Upper lobe of right lung (tissue), 1 donor: ENCODE data around the gene LRP3. TPM values are rescaled to one million over a fixed set of nuclear protein-coding genes. Genes with fewer than 3 reads are reported as not detected.

Experiments used
- ATAC-seq: fragments of 200-7000 bp; cut with Tn5 transposase; one replicate; pipeline ENCODE4 v1.9.1; 2020; ENCODE audit warnings: mild to moderate bottlenecking, moderate library complexity
- DNase-seq: peaks from one replicate; pipeline ENCODE4 v3.0.0-alpha.2; 2020
- H3K27ac ChIP-seq: fragments of 200-600 bp; one replicate; pipeline ENCODE4 v1.8.0; 2022
- H3K27me3 ChIP-seq: fragments of 200-600 bp; one replicate; pipeline ENCODE4 v1.8.0; 2022; ENCODE audit warnings: mild to moderate bottlenecking
- H3K36me3 ChIP-seq: fragments of 200-600 bp; one replicate; pipeline ENCODE4 v1.8.0; 2022
- H3K4me1 ChIP-seq: fragments of 200-600 bp; one replicate; pipeline ENCODE4 v1.8.0; 2022
- H3K4me3 ChIP-seq: fragments of 200-600 bp; one replicate; pipeline ENCODE4 v1.8.0; 2022; ENCODE audit warnings: mild to moderate bottlenecking
- H3K9me3 ChIP-seq: fragments of 200-600 bp; one replicate; pipeline ENCODE4 v1.8.0; 2022
- intact Hi-C: fragments of 100-400 bp; cut with DNase I; formaldehyde crosslinking; loops from one replicate; pipeline ENCODE4 v1.11.0; 2022
- total RNA-seq: library from RNA; stranded (reverse); fragmentation: NEBNext Ultra II Directional; extraction: Animal tissue kit (Norgen Biotek cat#: 25700); gene quantifications from one replicate; pipeline ENCODE4 v1.2.1, GENCODE V29; 2021
- TF ChIP-seq, protein P1 (sequence below): fragments of 200-600 bp; IDR thresholded peaks from one replicate; pipeline ENCODE4 v1.8.0; 2022; ENCODE audit warnings: antibody characterized with exemption
- donor health status: DM: no; HTN: yes; CAD: no; lungs with severe emphysema.

LRP3 gene
- total RNA-seq, 1 donor from 2014 or later, result 22.0 TPM

- H3K4me3 ChIP-seq, result no peak overlapping the region
- no peaks in the 10 kb centered on the region for H3K36me3 ChIP-seq
- TF ChIP-seq, protein P1, sequence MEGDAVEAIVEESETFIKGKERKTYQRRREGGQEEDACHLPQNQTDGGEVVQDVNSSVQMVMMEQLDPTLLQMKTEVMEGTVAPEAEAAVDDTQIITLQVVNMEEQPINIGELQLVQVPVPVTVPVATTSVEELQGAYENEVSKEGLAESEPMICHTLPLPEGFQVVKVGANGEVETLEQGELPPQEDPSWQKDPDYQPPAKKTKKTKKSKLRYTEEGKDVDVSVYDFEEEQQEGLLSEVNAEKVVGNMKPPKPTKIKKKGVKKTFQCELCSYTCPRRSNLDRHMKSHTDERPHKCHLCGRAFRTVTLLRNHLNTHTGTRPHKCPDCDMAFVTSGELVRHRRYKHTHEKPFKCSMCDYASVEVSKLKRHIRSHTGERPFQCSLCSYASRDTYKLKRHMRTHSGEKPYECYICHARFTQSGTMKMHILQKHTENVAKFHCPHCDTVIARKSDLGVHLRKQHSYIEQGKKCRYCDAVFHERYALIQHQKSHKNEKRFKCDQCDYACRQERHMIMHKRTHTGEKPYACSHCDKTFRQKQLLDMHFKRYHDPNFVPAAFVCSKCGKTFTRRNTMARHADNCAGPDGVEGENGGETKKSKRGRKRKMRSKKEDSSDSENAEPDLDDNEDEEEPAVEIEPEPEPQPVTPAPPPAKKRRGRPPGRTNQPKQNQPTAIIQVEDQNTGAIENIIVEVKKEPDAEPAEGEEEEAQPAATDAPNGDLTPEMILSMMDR, result no peak
- no peak for DNase-seq
- H3K4me1 ChIP-seq, result peaks cover 13% of the 10 kb centered on the region
- no peaks in the 10 kb centered on the region for H3K27me3 ChIP-seq
- H3K27ac ChIP-seq, result no peak overlapping the region
- no peaks in the 10 kb centered on the region for H3K9me3 ChIP-seq
- intact Hi-C loops, result no loop called here
- ATAC-seq, result no peak
These were observed 19.9 kb upstream of the LRP3 start for GRCh38 chr19:33174186-33174585.

DNA sequence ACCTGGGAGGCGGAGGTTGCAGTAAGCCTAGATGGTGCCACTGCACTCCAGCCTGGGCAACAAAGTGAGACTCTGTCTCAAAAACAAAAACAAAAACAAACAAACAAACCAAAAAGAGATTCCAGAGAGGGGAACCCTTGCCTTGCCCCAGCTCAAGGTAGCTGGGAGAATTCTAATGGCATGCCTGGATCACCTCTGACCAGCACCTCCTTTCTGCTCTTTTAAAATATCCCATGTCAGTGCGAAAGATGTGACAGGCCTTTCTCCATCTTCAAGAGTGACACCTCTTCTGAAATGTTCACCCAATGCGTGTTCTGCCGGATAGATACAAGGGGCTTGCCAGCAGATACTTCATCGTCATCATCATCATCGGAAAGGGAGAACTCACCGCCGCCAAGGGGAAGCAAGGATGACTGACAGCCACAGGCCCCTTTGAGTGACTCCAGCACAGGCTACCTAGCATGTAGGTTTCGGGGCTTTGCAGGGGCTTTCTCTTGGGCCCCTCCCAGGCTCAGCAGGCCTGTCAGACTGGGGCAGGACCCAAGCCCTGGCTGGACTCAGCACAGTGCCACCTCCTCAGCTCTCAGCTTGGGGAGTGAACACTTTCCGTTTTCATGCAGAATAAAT lies 18.9 kb upstream of the LRP3 start:
- H3K27me3 ChIP-seq, result no peaks in the 10 kb centered on the region
- peaks cover 13% of the 10 kb centered on the region for H3K4me1 ChIP-seq
- intact Hi-C loops, result no loop called here
- no peak overlapping the region for H3K4me3 ChIP-seq
- DNase-seq, result no peak
- no peak for ATAC-seq
- H3K36me3 ChIP-seq, result no peaks in the 10 kb centered on the region
- peak overlapping the region; percentile 97 for H3K27ac ChIP-seq
- TF ChIP-seq, protein P1, result no peak
- no peaks in the 10 kb centered on the region for H3K9me3 ChIP-seq

DNA sequence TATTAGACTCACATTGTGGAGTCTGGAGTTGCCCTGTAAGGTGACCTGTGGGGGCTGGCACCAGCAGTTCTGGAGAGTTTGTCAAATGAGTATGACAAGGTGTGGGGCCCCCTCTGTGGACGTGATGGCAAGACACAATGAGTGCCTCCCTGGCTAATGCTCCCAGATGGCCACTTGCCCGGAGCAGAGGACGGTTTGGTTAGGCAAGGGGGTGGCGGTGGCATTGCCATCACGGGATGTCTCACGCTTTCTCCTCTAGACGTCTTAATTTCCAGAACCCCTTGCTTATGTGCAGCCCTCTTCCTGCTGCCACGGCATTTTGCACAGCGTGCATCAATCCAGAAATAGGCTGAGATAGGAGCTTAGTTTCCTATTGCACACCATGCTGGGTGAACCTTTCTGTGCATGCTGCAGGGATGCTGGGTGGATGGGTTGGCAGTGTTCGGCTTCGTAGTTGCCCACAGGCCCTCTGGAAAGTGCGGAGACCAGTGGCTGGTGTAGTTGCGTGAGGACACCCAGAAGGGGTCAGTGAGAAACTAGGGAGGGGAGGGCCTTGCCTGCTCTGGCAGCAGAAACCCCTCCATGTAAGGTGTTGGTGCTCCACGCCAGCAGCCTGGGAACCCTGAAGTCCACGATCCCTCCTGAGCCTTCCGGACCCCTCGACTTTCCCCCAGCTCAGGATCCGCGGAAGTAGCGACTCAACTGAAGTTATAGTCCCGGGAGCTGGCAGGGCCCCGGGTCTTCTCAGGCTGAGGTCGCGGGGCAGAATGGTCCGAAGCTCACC lies 18.1 kb upstream of the LRP3 start:
- no peaks in the 10 kb centered on the region for H3K27me3 ChIP-seq
- intact Hi-C loops, result no loop called here
- DNase-seq (no peak), ATAC-seq (no peak)
- TF ChIP-seq, protein P1, result no peak
- H3K36me3 ChIP-seq, result no peaks in the 10 kb centered on the region
- H3K4me3 ChIP-seq, result peak overlapping the region; percentile 90
- H3K9me3 ChIP-seq, result no peaks in the 10 kb centered on the region
- H3K27ac ChIP-seq, result peak overlapping the region; percentile 97
- peaks cover 13% of the 10 kb centered on the region for H3K4me1 ChIP-seq

- Histone ChIP-seq H3K27ac (peak overlapping the region; percentile 97), H3K9me3 (no peaks in the 10 kb centered on the region), H3K36me3 (no peaks in the 10 kb centered on the region), H3K4me1 (peaks cover 13% of the 10 kb centered on the region), H3K4me3 (peak overlapping the region; percentile 90), H3K27me3 (no peaks in the 10 kb centered on the region)
- ATAC-seq (peak; percentile 95), DNase-seq (peak; percentile 98)
- intact Hi-C loops, result no loop called here
- TF ChIP-seq, protein P1, result peak; percentile 25
These were observed 17.3 kb upstream of the LRP3 start for GRCh38 chr19:33176670-33177416.

DNA sequence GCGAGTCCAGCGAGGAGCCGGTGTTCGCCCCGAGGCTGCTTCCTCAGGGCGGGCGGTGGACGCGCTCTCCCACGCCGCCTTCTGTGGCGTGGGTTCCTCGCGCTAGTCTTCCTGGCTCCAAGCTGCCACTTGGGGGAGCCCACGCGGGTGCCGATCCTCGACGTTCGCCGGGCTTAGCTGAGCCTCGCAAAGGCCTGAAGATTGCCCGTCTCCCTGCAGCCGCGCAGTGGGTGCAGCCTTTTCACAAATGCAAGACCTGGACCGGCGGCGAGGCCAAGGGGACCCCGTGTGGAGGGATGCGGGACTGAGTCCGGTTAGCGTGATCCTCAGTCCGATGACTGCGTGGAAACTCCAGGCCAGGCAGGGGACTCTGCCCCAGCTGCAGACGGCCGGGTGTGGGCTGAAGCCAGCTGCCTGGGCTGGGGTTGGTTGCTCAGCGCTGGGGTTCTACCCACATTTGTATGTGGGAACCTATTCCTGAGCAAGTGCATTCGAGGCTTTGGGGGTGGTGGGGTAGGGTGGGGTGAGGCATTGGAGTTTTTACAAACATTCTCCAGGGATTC lies 16.6 kb upstream of the LRP3 start:
- H3K27ac ChIP-seq, result peak overlapping the region; percentile 97
- H3K9me3 ChIP-seq, result no peaks in the 10 kb centered on the region
- H3K27me3 ChIP-seq, result no peaks in the 10 kb centered on the region
- no peak for DNase-seq
- intact Hi-C loops, result no loop called here
- TF ChIP-seq, protein P1, result peak; percentile 65
- peak overlapping the region; percentile 90 for H3K4me3 ChIP-seq
- peaks cover 13% of the 10 kb centered on the region for H3K4me1 ChIP-seq
- H3K36me3 ChIP-seq, result no peaks in the 10 kb centered on the region
- ATAC-seq, result no peak
